SK-N-SH treated with all-trans-retinoic acid at 6 μM for 48 hours (cell line): Measurements from ENCODE around the gene CATSPERZ.

Experiments
- ATAC-seq: fragments of 200-7000 bp; cut with Tn5 transposase; 3 replicates; pipeline ENCODE4 v1.9.1; 2020; ENCODE audit warnings: mild to moderate bottlenecking, moderate library complexity
- ARNTL ChIP-seq: fragments of 450-650 bp; formaldehyde crosslinking; IDR thresholded peaks from 2 replicates; pipeline ENCODE4 v1.5.0; 2020; ENCODE audit warnings: low read depth, mild to moderate bottlenecking, moderate library complexity, borderline replicate concordance
- CREB5 ChIP-seq: fragments of 250-450 bp; sonication (Bioruptor Pico); IDR thresholded peaks from 2 replicates; pipeline ENCODE4 v1.5.1; 2020; ENCODE audit warnings: low read depth, mild to moderate bottlenecking, moderate library complexity
- CSDC2 ChIP-seq: fragments of 250-450 bp; sonication (Bioruptor Pico); IDR thresholded peaks from 2 replicates; pipeline ENCODE4 v1.5.0; 2020; ENCODE audit warnings: mild to moderate bottlenecking, moderate library complexity
- CSRNP3 ChIP-seq: fragments of 250-450 bp; sonication (Bioruptor Pico); IDR thresholded peaks from 2 replicates; pipeline ENCODE4 v1.5.1; 2021; ENCODE audit warnings: mild to moderate bottlenecking, moderate library complexity
- ESRRG ChIP-seq: fragments of 250-450 bp; sonication (Bioruptor Pico); IDR thresholded peaks from 2 replicates; pipeline ENCODE4 v1.6.1; 2021; ENCODE audit warnings: mild to moderate bottlenecking
- GLIS3 ChIP-seq: fragments of 250-450 bp; sonication (Bioruptor Pico); IDR thresholded peaks from 2 replicates; pipeline ENCODE4 v1.5.0; 2020; ENCODE audit warnings: mild to moderate bottlenecking, moderate library complexity
- PATZ1 ChIP-seq: fragments of 250-450 bp; sonication (Bioruptor Pico); IDR thresholded peaks from 2 replicates; pipeline ENCODE4 v1.8.0; 2020; ENCODE audit warnings: mild to moderate bottlenecking, moderate library complexity, borderline replicate concordance
- POU6F1 ChIP-seq: fragments of 250-450 bp; sonication (Bioruptor Pico); IDR thresholded peaks from 2 replicates; pipeline ENCODE4 v1.8.0; 2021; ENCODE audit warnings: low read depth, mild to moderate bottlenecking, moderate library complexity, borderline replicate concordance
- PPARA ChIP-seq: fragments of 250-450 bp; sonication (Bioruptor Pico); IDR thresholded peaks from 2 replicates; pipeline ENCODE4 v1.5.0; 2020; ENCODE audit warnings: mild to moderate bottlenecking, borderline replicate concordance
- SNAI2 ChIP-seq: fragments of 250-450 bp; sonication (Bioruptor Pico); IDR thresholded peaks from 2 replicates; pipeline ENCODE4 v1.5.0; 2020; ENCODE audit warnings: mild to moderate bottlenecking, moderate library complexity
- TCF4 ChIP-seq: fragments of 250-450 bp; sonication (Bioruptor Pico); IDR thresholded peaks from 2 replicates; pipeline ENCODE4 v1.8.0; 2021; ENCODE audit warnings: mild to moderate bottlenecking, moderate library complexity, borderline replicate concordance
- TSHZ2 ChIP-seq: fragments of 250-450 bp; sonication (Bioruptor Pico); IDR thresholded peaks from 2 replicates; pipeline ENCODE4 v1.5.0; 2020; ENCODE audit warnings: mild to moderate bottlenecking, moderate library complexity
- ZC3H10 ChIP-seq: fragments of 250-450 bp; sonication (Bioruptor Pico); IDR thresholded peaks from 2 replicates; pipeline ENCODE4 v1.5.1; 2021; ENCODE audit warnings: mild to moderate bottlenecking, moderate library complexity
- ZFP30 ChIP-seq: fragments of 450-650 bp; formaldehyde crosslinking; IDR thresholded peaks from 2 replicates; pipeline ENCODE4 v1.5.0; 2022; ENCODE audit warnings: mild to moderate bottlenecking, moderate library complexity
- ZNF565 ChIP-seq: fragments of 450-650 bp; formaldehyde crosslinking; conservative IDR thresholded peaks from 2 replicates; pipeline ENCODE4 v1.5.0; 2020; ENCODE audit warnings: low read depth, mild to moderate bottlenecking, moderate library complexity
- ZNF70 ChIP-seq: fragments of 450-650 bp; formaldehyde crosslinking; IDR thresholded peaks from 2 replicates; pipeline ENCODE4 v1.5.0; 2020; ENCODE audit warnings: mild to moderate bottlenecking, moderate library complexity

Gene CATSPERZ

GRCh38 chr11:64341429-64341828, 41.3 kb downstream of the CATSPERZ start:
- no peak for TF ChIP-seq ARNTL (CRISPR knock-in tag)
- no peak for TF ChIP-seq CREB5 (CRISPR knock-in tag)
- no peak for TF ChIP-seq PATZ1 (CRISPR knock-in tag)
- no peak for TF ChIP-seq CSDC2
- no peak for TF ChIP-seq POU6F1
- no peak for TF ChIP-seq TCF4 (CRISPR knock-in tag)
- TF ChIP-seq CSRNP3 (CRISPR knock-in tag): no peak
- no peak for TF ChIP-seq TSHZ2 (CRISPR knock-in tag)
- TF ChIP-seq ZC3H10 (CRISPR knock-in tag): no peak
- no peak for TF ChIP-seq ESRRG (CRISPR knock-in tag)
- no peak for TF ChIP-seq PPARA (CRISPR knock-in tag)
- TF ChIP-seq GLIS3: no peak
- no peak for TF ChIP-seq SNAI2 (CRISPR knock-in tag)
- TF ChIP-seq ZNF565 (CRISPR knock-in tag): no peak
- TF ChIP-seq ZFP30 (CRISPR knock-in tag): no peak
- no peak for TF ChIP-seq ZNF70 (CRISPR knock-in tag)
- no peak for ATAC-seq

- no peak for ATAC-seq
- TF ChIP-seq ARNTL (CRISPR knock-in tag): no peak
- TF ChIP-seq PATZ1 (CRISPR knock-in tag): no peak
- TF ChIP-seq, all 23 proteins: peak for 0
Measured at GRCh38 chr11:64341851-64342791, 42.0 kb downstream of the CATSPERZ start.
